Midbrain (tissue), 1 donor: ENCODE measurements around the gene SPEG.
A peak's percentile ranks its signal among the peaks of the same experiment; 100 is the strongest.

ENCODE experiments used
- DNase-seq: peaks from one replicate; lab custom pipeline; 2025; lab: John Stamatoyannopoulos, UW

SPEG gene

DNA sequence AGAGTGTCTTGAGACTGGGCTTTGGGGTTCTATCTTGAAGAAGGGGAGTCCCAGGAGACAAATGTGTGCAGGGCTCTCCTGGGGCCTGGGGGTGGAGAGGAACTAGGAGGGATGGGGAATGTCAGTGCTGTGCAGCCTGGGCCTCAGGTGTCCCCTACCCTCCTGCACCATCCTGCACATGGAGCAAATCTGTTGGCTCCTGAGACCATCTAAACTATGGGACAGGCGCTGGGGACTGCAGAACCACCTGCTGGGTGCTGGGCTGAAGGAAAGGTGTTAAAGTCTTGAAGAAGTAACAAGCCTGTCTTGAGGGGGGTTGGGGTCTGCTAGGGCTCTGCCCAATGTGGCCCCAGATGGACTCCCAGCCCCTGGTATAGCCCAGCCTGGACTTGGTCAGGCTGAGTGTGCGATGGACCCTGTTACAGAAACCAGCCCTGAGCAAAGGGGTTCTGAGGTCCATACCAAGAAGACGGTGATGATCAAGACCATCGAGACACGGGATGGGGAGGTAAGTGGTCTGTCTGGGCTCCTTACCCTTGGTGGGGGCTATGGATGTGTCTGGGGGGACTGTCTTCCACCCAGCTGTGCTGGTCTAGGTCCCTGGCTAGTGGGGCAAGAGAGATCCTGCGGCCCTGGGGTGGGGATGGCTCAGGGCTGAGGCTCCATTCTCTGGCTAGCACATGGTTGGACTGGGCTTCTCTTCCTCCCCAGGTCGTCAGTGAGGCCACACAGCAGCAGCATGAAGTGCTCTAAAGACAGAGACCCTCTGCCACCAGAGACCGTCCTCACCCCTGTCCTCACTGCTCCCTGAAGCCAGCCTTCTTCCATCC lies 9.2 kb upstream of the SPEG start:
- DNase-seq: no peak

DNA sequence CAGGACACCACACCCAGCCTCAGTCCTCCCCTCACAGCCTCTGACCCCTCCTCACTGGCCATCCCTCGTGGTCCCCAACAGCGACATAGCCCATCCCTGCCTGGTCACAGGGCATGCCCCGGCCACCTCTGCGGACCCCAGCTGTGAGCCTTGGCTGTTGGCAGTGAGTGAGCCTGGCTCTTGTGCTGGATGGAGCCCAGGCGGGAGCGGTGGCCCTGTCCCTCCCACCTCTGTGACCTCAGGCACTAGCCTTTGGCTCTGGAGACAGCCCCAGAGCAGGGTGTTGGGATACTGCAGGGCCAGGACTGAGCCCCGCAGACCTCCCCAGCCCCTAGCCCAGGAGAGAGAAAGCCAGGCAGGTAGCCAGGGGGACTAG lies 8.6 kb upstream of the SPEG start:
- no peak for DNase-seq

DNA sequence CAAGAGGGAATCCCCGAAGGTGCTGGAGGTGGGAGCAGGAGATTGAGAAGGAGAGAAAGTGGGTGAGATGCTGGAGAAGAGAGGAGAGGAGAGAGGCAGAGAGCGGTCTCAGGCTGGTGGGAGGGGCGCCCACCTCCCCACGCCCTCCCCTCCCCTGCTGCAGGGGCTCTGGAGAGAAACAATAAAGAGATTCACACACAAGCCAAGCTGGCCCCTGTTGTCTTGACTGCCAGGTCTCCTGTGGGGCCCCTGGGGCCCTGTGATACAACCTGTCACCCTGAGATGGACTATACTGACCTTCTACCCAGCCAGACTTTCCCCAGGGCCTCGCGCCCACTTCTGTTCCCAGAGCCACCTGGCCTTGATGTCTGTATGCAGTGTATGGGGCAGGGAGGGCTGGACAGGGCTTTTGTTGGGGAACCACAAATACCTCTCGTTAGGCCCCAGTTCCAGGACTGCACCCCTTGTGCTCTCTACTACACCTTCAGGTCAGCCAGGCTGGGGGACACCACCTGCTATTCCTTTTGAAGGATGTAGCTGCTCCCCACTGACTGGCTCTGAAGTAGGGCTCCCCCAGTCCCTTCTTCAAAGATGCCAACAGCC lies 8.0 kb upstream of the SPEG start:
- no peak for DNase-seq

DNA sequence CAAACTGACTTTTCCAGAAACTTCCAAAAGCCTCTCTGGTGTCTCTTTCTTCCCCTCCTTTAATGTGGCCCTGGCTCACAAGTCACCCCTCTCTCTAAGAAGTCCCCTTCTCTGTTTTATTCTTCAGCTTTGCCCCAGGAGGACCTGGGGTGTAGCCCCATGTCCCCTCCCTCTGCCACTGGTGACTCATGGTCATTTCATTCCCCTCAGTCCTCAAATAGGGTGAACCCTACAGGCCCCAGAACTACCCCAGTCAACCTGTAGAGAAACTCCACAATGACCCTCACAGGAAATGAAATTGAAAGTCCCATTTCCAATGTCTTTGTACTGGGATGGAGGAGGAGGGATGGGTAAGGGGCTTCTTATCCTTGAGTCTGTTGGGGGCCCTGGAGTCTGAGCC lies 6.2 kb upstream of the SPEG start:
- DNase-seq: no peak

DNA sequence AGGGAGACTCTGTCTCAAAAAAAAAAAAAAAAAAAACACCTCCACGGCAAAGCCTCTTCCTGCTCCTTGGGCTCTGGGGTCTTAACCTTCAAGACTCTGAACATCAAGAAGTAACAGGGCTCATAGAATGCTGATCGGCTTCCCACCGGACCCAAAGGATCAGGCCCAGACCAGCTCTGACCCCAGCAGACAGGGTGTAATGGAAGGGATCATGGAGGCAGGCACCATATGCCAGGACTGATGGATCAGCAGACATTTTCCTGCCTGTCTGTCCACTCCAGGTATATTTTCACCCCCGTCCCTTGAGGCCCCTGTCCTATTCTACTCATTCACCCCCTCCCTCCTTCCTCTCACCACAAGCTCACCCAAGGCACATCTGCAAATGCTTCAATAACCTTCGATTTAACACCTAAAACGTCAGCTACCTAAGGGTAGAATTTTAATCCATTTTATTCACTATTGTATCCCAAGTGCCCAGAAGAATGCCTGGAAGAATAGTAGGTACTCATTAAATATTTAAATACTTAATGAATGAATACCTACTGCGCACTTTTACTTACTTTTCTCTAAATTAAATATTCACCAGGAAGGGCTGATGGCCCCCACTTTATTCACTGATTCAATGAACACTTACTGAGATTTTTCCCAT lies 4.6 kb upstream of the SPEG start:
- DNase-seq: no peak

DNA sequence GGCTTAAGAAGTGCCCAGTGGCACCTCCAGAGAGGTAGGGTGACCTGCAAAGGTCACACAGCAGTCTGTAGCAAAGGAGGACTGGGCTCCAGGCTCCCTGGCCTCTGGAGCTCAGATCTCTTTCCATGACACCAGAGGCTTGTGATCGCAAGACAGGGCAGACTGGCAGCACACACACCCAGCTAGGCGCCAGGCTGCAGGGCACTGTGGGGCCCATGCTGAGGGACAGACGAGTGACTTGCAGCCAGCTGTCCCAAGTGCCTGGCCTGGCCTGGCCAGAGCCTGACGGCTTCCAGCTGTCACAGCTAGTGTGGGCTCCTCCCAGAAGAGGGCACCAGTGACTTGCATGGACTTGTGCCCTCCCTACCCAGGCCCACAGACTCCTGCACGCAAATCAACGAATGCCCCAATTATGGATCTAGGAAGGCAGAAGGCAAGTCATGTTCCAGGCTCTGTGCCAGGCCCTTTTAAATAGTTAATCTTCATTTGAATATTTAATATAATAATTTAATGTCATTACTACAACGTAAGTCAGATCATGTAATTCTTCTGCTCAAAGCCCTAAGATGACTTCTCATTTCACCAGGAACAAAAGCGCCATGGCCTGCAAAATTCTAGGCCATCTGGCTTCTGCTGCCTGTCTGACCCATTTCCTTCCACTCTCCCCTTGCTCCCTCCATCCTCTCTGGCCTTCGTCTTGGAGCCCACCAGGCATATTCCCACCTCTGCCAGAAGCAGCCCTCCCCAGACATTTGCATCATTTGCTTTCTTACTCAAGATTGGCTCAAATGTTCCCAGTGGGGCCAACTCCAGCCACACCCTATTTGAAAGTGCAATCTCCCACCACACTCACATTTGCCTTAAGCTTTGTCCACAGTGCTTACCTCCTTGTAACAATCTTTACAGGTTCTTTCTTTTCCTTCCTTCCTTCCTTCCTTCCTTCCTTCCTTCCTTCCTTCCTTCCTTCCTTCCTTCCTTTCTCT lies 3.7 kb upstream of the SPEG start:
- peak; percentile 8 for DNase-seq

DNA sequence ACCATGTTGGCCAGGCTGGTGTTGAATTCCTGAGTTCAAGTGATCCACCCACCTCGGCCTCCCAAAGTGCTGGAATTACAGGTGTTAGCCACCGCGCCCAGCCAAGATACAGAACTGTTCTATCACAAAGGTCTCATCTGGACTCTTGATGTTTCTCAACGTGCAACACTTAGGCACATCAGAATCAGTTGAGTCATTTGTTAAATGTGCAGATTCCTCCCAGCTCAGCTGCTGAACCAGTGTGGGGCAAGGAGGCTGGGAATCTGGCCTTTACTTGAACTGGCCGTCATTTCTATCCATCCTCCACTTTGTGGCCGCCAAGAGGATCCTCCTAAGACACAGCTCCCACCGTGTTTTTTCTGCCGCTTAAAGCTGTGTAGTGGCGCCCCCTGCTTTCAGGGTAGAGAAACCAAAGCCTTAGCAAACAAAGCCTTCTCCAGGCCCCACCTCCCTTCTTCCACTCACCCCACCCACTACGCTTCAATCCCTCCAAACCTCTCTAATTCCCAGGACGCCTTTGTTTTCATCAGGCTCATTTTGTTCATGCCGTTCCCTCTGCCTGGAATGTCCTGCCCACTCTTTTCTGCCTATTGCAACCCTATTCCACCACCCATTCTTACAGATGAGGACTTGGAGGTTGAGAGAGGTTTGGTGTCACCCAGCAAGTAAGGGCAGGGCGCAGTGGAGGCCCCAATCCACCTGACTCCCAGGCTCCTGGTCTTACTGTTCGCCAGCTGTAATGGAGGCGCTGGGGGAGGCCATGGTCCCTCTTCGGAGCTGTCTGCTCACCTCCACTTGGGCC lies 776 bp upstream of the SPEG start:
- no peak for DNase-seq

DNA sequence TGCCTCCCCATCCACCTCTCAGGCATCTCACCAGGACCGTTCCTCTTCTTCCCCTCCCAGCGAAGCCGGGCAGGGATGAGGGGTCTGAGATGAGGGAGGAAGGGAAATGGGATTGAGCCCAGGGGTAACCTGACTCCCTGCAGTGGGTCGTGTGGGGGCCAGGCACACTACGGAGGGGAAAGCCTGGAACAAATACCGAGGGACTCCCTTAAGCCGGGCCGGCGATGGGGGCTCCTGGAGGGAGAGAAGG lies 250 bp upstream of the SPEG start:
- DNase-seq: no peak

DNA sequence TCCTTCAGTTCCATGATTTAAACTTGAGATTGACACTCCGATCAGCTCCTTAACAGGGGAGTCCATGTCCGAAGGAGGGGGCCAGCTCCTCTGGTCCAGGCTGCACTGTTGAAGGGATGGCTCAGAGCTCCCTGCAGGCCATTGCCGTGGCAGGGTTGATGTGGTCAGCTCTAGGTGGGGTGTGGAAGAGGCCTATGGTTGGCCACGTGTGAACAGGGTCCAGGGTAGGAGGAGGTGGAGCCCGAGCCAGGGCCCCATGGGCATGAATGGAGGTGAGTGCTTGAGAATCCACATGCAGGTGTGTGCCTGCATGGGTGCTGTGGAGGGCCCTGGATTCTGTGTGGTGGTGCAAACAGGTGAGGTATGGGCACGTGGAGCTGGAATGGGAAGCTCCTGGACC lies 1.1 kb downstream of the SPEG start:
- no peak for DNase-seq

DNA sequence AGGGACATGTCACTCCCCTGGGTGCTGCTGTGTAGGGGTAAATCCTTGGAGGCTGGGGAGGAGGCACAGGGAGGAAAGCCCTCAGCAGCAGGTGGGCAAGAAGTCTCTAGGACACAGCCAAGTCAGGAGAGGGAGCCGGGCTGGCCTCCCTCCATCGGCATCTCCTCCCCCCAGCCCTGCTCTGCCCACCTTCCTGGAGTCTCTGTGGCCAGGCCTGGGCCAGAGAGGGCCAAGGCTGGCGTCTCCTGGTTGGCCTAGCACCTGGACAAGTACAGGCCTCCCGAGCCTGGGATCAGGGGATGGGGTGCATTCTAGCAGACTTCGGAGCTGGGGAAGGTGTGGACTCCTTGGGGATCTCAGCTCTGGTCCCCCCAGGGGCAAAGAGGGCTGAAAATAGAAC lies 1.8 kb downstream of the SPEG start:
- DNase-seq: no peak

DNA sequence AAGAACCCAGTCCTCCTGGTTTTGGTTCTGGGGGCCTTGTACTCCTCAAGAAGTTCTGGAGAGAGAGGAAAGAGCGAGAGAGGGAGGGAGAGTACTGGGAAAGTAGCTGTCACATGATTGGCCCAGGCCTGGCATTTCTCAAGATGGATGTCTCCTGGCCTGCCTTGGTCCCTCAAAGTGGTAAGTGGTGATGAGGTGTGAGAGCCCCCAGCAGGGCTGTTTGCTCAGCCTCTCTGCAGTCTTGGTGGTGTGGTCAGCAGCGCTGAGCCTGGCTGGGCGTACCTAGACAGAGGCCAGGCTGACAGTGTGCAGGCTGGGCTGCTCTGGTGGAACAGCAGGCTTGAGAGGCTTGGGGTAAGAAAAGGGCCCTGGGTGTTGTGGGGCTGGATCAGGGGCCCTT lies 2.5 kb downstream of the SPEG start:
- no peak for DNase-seq

DNA sequence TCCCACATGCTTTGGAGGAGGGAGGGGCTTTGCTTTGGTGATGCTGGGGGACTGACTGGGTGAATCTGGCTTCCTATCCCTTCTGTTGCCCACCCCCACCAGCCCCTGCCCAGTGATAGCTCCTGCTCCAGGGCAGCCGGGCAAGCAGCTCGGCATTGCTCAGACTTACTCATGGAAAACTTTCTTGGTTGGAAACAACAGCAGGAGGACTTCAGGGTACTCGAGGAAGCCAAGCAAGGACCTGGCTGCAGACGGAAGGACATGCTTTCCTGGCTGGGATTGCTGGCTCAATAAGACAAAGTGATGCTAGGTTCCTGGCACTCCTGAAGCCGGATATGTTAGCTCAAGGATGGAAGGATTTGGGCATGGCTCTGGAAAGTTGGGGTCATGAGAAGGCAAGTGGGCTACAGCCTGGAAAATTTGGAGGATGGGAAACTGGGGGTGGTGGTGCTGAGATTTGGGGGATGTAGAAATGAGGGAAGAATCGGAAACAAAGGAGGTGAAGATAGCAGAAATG lies 3.1 kb downstream of the SPEG start:
- no peak for DNase-seq

DNA sequence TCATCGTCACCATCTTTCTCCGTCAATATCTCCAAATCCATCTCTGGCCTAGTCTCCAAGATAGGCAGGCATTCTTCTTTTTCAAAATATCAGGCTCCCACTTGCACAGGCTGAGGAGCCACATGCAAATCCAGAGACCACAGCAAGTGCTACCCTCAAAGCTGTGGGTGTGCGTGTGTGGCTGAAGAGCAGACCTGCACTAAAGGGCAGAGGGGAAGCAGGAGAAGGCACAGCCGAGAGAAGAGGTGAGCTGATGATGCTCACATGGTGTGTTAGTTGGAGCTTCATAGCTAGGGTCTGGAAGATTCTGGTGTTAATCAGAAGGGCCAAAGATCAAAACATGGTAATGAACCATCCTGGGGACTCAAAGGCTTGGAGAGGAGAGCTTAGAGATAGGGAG lies 3.8 kb downstream of the SPEG start:
- no peak for DNase-seq

DNA sequence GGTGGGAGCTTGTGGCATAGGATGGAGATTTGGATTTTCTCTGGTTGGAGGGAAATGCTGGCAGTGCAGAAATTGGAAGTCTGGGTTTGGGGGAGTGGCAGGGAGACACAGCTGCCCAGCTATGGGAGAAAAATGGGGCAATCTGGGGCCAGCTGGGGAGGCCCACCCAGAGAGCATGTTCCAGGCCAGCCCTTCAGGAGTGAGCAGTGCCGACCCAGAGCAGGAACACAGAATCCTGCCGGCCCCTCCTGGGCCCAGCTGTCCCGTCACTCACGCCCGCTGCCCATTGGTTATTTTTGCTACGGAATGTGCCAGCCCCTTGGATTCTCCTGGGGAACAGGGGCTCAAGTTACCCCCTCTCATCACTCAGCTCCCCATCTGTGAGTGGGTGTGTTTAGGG lies 4.9 kb downstream of the SPEG start:
- no peak for DNase-seq

DNA sequence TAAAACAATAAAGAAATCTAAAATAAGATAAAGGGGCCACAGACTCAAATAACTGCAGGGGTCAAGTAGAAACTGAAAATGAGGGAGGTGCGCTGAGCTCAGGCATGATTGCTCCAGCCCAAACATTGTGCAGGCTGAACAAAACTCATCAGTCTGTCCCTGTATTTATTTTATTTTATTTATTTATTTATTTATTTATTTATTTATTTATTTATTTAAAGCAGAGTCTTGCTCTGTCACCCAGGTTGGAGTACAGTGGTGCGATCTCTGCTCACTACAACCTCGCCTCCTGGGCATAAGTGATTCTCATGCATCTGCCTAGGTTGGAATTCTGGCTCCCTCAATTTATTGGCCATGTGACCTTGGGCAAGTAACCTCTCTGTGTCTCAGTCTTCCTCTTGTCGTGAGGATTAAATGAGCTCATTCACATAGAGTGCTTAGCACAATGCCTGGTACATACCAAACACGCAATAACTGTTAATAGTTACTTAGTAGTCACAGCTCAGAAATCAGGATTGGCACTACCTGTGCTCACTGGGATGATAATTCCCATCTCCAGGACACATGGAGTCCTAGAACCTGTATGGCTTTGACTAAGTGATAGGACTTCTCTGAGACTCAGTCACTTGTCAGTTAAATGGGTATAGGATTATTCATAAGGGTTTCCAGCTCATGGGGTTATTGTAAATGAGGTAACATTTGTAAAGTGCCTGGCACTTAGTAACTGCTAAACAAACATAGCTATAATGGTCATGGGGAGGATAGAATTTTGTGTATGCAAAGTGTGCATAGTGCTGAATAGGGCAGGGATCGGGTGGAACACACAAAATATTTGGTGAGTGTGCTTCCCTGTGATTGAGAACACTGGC lies 6.0 kb downstream of the SPEG start:
- no peak for DNase-seq

DNA sequence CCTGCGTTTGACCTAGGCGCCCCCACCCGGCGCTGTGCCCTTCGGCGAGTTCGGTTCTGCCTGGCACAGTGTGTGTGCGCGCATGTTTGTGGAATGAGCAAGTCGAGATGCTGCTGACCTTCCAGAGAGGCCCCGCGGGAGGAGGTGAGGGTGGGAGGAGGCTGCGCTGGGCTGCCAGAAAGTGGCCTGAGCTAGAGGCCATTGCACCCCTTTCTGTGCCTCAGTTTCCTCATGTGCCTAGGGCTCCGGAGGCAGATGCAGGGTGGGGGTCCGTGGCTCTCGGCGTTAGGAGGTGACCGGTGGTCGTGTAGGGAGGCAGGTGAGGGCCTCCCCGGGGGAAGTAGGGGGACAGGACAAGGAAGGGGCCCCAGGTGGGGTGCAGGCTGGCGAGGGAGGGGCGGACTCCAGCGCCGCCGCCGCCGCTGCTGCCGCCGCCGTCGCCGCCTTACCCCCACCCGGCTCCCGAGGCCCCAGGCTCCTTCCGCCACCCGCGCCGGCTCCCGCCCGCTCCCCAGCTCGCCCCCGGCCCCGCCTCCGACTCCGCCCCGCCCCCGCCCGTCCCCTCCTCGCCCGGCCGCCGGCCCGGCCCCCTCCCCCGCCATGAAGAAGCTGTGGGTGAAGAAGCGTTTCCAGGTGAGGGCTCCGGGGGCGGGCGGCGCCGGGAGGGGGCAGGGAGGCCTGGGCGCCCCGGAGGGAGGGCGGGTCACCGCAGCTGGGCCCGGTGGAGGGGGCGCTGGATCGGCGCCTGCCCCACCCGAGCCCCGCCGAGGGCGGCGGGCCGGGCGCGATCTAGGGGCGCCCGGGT lies 7.0 kb downstream of the SPEG start:
- DNase-seq: peak; percentile 5

DNA sequence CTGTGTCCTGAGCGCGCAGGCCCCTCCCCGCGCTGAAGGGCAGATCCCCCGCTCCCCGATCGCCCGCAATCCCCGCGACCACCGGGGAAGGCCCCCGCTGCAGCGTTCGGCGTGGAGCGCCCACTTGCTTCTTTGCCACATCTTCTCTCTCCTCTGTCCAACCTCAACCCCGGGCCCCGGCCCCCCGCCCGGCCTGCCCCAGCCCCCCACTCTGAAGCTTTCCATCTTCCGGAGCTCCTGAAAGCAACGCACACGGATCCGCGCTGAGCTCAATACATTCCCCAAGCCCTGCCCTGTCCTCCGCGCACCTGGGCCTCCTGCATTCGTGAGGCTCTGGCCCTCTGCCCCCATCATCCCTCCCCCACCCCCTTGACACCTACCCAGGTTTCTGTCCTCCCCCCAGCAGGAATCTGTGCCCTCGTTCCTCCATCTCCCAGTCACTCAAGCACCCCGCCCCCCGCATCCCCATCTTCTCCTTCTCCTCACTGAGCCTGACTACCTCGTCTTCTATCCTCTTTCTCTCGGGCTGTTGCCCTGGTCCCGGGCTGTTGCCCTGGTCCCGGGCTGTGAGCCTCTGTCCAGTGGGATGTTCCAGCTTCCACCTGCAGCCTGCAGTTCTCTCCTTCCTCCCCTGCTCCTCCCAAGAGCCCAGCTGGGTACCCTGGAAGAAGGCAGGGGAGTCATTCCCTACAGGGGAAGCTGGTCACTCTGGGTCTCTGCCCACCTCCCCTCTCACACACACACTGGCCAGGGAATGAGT lies 7.8 kb downstream of the SPEG start:
- no peak for DNase-seq

DNA sequence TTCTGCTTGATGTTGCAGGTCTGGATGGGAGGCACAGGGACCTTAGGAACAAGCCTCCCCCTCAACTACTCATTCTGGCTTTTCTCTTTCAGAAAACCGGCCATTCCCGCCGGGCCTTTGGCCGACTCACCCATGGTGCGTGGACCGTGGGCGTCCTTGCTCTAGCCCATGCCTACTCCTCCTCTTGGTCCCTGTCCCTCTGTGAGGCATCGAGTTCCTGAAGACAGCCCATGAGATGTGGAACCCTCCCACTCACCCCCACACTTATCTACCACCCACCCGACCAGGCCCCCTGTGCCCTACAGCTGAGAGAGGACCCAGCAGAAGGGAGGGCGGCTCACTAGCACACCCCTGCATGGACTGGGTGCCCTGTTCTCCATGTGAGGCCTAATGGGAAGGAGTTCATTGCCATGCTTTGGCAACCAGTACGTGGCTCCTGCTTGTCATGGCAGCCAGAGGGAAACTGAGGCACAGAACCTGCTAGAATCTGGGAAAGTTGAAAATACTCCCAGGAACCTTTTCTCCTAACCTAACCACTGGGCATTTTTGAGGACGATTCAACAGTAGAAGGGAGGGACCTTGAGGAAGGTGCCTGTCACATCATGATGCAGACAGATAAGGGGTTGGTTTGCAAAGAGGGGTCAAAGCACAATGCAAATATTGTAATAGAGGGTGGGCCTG lies 8.5 kb downstream of the SPEG start:
- no peak for DNase-seq
